GM12892 (cell line): ENCODE results near the gene LPGAT1.

ENCODE experiments used
- POLR2A ChIP-seq: IDR thresholded peaks from 2 replicates; pipeline ENCODE4 v1.6.1; 2011; ENCODE audit warnings: low read depth, low read length, control low read depth
- POLR2AphosphoS5 ChIP-seq: IDR thresholded peaks from 2 replicates; pipeline ENCODE4 v1.6.1; 2011; ENCODE audit warnings: low read depth, low read length, control low read depth
- TAF1 ChIP-seq: IDR thresholded peaks from 2 replicates; pipeline ENCODE4 v1.6.1; 2011; ENCODE audit warnings: low read depth, mild to moderate bottlenecking, control low read depth, low read length, borderline replicate concordance

GRCh38 chr1:211761400-211761799 is 69.2 kb downstream of the LPGAT1 start:
- TF ChIP-seq POLR2A = no peak
- no peak for TF ChIP-seq TAF1
- TF ChIP-seq POLR2AphosphoS5 = no peak
